GM19452 (cell line): ENCODE data around the gene SERF2.
A peak's percentile ranks its signal among the peaks of the same experiment; 100 is the strongest.
"Not testable (repeated sequence)": the region's sequence is repeated elsewhere in the genome, so short reads cannot be mapped to it uniquely, and the experiment has no call there.

Experiments used
- ATAC-seq: cut with Tn5 transposase; IDR thresholded peaks from one replicate; pipeline ENCODE4 v1.9.1; 2021; ENCODE audit not compliant: unreplicated experiment

The SERF2 gene

GRCh38 chr15:43792761-43793476, 799 bp downstream of the SERF2 start:
- ATAC-seq, result no peak

- ATAC-seq, result no peak
Observed at GRCh38 chr15:43793647-43794046, 1.5 kb downstream of the SERF2 start.

GRCh38 chr15:43794269-43795037, 2.3 kb downstream of the SERF2 start:
- no peak for ATAC-seq

- no peak for ATAC-seq
Observed at GRCh38 chr15:43795197-43795596, 3.1 kb downstream of the SERF2 start.

GRCh38 chr15:43795997-43796396, 3.9 kb downstream of the SERF2 start:
- ATAC-seq, result no peak

- ATAC-seq, result no peak
Observed at GRCh38 chr15:43796566-43796965, 4.4 kb downstream of the SERF2 start.

- no peak for ATAC-seq
Observed at GRCh38 chr15:43799209-43799944, 7.3 kb downstream of the SERF2 start.

GRCh38 chr15:43799945-43800285, 7.8 kb downstream of the SERF2 start, which contains the start of gene SERINC4:
TSS of gene SERINC4 (minus strand) at chr15:43800220. CDS start at chr15:43799986, 234 bp downstream.
- ATAC-seq, result no peak

GRCh38 chr15:43800286-43801141, 8.4 kb downstream of the SERF2 start, which contains the start of gene HYPK:
TSS of gene HYPK (plus strand) at chr15:43800599. CDS start at chr15:43800623, 24 bp downstream.
- peak; percentile 87 for ATAC-seq

- not testable (repeated sequence) for ATAC-seq
Observed at GRCh38 chr15:43802676-43803075, 10.6 kb downstream of the SERF2 start.

- no peak for ATAC-seq
Observed at GRCh38 chr15:43808435-43808950, 16.4 kb downstream of the SERF2 start.

- peak; percentile 67 for ATAC-seq
Observed at GRCh38 chr15:43808960-43809678, 17.0 kb downstream of the SERF2 start.

- ATAC-seq, result not testable (repeated sequence)
Observed at GRCh38 chr15:43815064-43815463, 22.9 kb downstream of the SERF2 start.

- ATAC-seq, result no peak
Observed at GRCh38 chr15:43821505-43821904, 29.4 kb downstream of the SERF2 start.

GRCh38 chr15:43824302-43825246, 32.5 kb downstream of the SERF2 start, which contains the start of gene MFAP1:
TSS of gene MFAP1 (minus strand) at chr15:43824690. CDS start at chr15:43824569, 121 bp downstream.
- peak; percentile 67 for ATAC-seq

- not testable (repeated sequence) for ATAC-seq
Observed at GRCh38 chr15:43825305-43825704, 33.2 kb downstream of the SERF2 start.

- no peak for ATAC-seq
Observed at GRCh38 chr15:43826029-43826507, 33.9 kb downstream of the SERF2 start.
